Upper lobe of left lung (tissue), 4 donors: ENCODE measurements around the gene UBE2F.

Experiments used
- CTCF ChIP-seq, 6 experiments: fragments of 450-650 bp in 4 of 6; fragments of 200-600 bp in 2 of 6; sonication (generic) in 2 of 6; IDR thresholded peaks; one replicate each; pipeline ENCODE4 v1.5.1; 2016 to 2019; ENCODE audit warnings: antibody characterized with exemption in 6 of 6
- POLR2A ChIP-seq, 4 donors: fragments of 450-650 bp; IDR thresholded peaks; one replicate each; pipeline ENCODE4 v1.5.1; 2016 to 2017; ENCODE audit warnings: antibody characterized with exemption in 4 of 4, mild to moderate bottlenecking in 2 of 4

GRCh38 chr2:238060096-238060541, 93.3 kb downstream of the UBE2F start:
- no peak for TF ChIP-seq CTCF (IDR thresholded peaks at IDR 0.05)
- TF ChIP-seq POLR2A (IDR thresholded peaks at IDR 0.05): no peak
